Nephron (organoid): Measurements from ENCODE around the gene KIT.
A peak's percentile ranks its signal among the peaks of the same experiment; 100 is the strongest.

Source experiments
- H3K27ac Mint-ChIP-seq, 3 experiments: 2 replicates each; pipeline ENCODE4 v1.8.0; 2020; ENCODE audit warnings: mixed read lengths in 3 of 3, mild to moderate bottlenecking in 2 of 3, moderate library complexity in 1 of 3
- H3K27me3 Mint-ChIP-seq: 2 replicates; pipeline ENCODE4 v1.8.0; 2021; ENCODE audit warnings: low read depth, mild to moderate bottlenecking, moderate library complexity, mixed read lengths
- H3K36me3 Mint-ChIP-seq: 2 replicates; pipeline ENCODE4 v1.8.0; 2020; ENCODE audit warnings: low read depth, mixed read lengths
- H3K4me1 Mint-ChIP-seq: 2 replicates; pipeline ENCODE4 v1.8.0; 2020; ENCODE audit warnings: mixed read lengths
- H3K4me3 Mint-ChIP-seq, 3 experiments: 2 replicates each; pipeline ENCODE4 v1.8.0; 2020; ENCODE audit warnings: mild to moderate bottlenecking in 3 of 3, mixed read lengths in 3 of 3, moderate library complexity in 2 of 3
- H3K9me3 Mint-ChIP-seq: 2 replicates; pipeline ENCODE4 v1.8.0; 2020; ENCODE audit warnings: mixed read lengths
- CTCF ChIP-seq, 3 experiments: fragments of 200-600 bp; sonication (generic); IDR thresholded peaks; one replicate each; pipeline ENCODE4 v1.5.0; 2021; ENCODE audit warnings: antibody characterized with exemption in 3 of 3; ENCODE audit not compliant: unreplicated experiment in 3 of 3

The KIT gene

DNA sequence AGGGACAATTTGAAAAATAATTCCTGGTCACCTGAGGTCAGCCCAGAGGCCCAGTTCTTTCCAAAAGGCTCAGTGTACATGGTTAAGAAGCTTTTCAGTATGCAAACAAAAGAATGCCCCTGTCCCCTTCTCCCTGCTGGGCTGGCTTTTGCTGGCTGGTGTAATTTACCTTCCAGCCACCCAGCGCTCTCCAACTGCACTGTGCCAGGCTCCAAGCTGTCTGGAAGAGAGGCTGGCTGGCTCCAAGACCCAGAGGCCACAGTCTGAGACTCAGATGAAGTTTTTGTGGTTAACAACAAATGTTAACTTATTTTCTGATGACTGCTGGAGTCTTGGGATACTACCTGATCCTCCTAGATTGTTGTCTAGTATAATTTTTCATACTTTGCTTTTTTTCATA, 11.9 kb upstream of the KIT start:
- H3K36me3 Mint-ChIP-seq = no peaks in the 10 kb centered on the region

DNA sequence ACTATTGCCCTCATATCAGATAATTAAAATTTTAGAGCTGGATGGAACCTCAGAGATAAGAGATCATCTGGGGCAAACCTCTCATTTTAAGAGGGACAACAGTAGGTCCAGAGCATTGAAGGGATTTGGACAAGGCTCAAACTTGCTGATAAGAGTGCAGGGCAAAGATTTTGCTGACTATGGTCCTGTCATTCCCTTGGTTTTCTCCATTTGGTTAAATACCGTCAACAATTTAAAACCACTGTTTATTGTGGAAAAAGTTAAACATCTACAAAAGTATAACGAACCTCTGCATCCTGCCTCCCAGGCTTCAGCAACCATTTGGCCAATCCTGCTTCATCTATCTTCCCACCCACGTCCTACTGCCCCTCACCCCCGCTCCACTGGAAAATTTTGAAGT, 10.7 kb upstream of the KIT start:
- Mint-ChIP-seq H3K4me1 (peaks cover 6% of the 10 kb centered on the region), H3K4me3 (no peak overlapping the region), H3K27me3 (peaks cover 3% of the 10 kb centered on the region), H3K27ac (no peak overlapping the region), H3K36me3 (no peaks in the 10 kb centered on the region), H3K9me3 (no peaks in the 10 kb centered on the region)
- TF ChIP-seq CTCF (IDR thresholded peaks at IDR 0.05; ENCODE audit: unreplicated experiment in 3 of 3) = no peak

More for the DNA sequence above, 11.9 kb upstream of the KIT start:
- Mint-ChIP-seq H3K9me3 (no peaks in the 10 kb centered on the region), H3K27ac (no peak overlapping the region), H3K4me3 (no peak overlapping the region), H3K4me1 (peaks cover 6% of the 10 kb centered on the region), H3K27me3 (peaks cover 3% of the 10 kb centered on the region)
- no peak for TF ChIP-seq CTCF (IDR thresholded peaks at IDR 0.05; ENCODE audit: unreplicated experiment in 3 of 3)

GRCh38 chr4:54651050-54651449, 6.7 kb upstream of the KIT start:
- no peak overlapping the region for H3K4me3 Mint-ChIP-seq
- H3K9me3 Mint-ChIP-seq = peaks cover 2% of the 10 kb centered on the region
- TF ChIP-seq CTCF (IDR thresholded peaks at IDR 0.05; ENCODE audit: unreplicated experiment in 3 of 3) = no peak
- H3K36me3 Mint-ChIP-seq = no peaks in the 10 kb centered on the region
- peaks cover 24% of the 10 kb centered on the region for H3K27me3 Mint-ChIP-seq
- no peak overlapping the region for H3K27ac Mint-ChIP-seq
- H3K4me1 Mint-ChIP-seq = no peaks in the 10 kb centered on the region

DNA sequence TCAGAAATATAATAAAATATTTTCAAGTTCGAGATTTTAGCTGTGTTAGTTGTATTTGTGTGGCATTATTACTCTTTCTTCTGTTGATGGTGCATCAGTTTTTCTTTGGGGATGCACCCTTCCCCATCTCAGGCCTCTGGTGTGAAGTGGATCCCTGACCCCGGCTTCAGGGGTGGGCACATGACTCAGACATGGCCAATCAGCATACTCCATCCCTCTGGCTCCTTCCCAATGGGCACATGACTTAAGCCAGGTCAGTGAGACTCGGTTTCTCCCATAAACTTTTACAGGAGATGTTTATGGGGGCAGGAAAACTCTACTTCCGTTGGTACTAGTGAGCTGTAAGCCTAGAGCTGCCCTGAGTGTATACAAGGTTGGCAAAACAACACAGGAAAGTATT, 3.0 kb upstream of the KIT start:
- peaks cover 2% of the 10 kb centered on the region for H3K9me3 Mint-ChIP-seq

GRCh38 chr4:54657185-54657550, 589 bp upstream of the KIT start:
- TF ChIP-seq CTCF (IDR thresholded peaks at IDR 0.05; ENCODE audit: unreplicated experiment in 3 of 3) = no peak
- Mint-ChIP-seq H3K36me3 (no peaks in the 10 kb centered on the region), H3K27ac (no peak overlapping the region)

More for the DNA sequence above, 3.0 kb upstream of the KIT start:
- peaks cover 6% of the 10 kb centered on the region for H3K4me1 Mint-ChIP-seq
- no peak overlapping the region for H3K27ac Mint-ChIP-seq
- no peak overlapping the region for H3K4me3 Mint-ChIP-seq
- no peaks in the 10 kb centered on the region for H3K36me3 Mint-ChIP-seq
- TF ChIP-seq CTCF (IDR thresholded peaks at IDR 0.05; ENCODE audit: unreplicated experiment in 3 of 3) = no peak
- peaks cover 52% of the 10 kb centered on the region for H3K27me3 Mint-ChIP-seq

GRCh38 chr4:54658252-54659093, 716 bp downstream of the KIT start:
- H3K36me3 Mint-ChIP-seq = no peaks in the 10 kb centered on the region
- no peak overlapping the region for H3K27ac Mint-ChIP-seq
- peaks cover 22% of the 10 kb centered on the region for H3K4me1 Mint-ChIP-seq
- H3K4me3 Mint-ChIP-seq = peak overlapping the region; percentile 83 to 89 (median 88)
- no peaks in the 10 kb centered on the region for H3K9me3 Mint-ChIP-seq
- TF ChIP-seq CTCF (IDR thresholded peaks at IDR 0.05; ENCODE audit: unreplicated experiment in 3 of 3) = peak; percentile 20 to 36 (median 34)
- peaks cover 73% of the 10 kb centered on the region for H3K27me3 Mint-ChIP-seq

More at GRCh38 chr4:54657185-54657550, 589 bp upstream of the KIT start:
- Mint-ChIP-seq H3K4me3 (peak overlapping the region; percentile 79 to 88 (median 83)), H3K4me1 (peaks cover 22% of the 10 kb centered on the region), H3K9me3 (peaks cover 2% of the 10 kb centered on the region), H3K27me3 (peaks cover 72% of the 10 kb centered on the region)
